ENCODE results near the gene REPS2. TPM values are rescaled to one million over a fixed set of nuclear protein-coding genes. Genes with fewer than 3 reads are reported as not detected.

REPS2 gene
- total and polyA plus RNA-seq, 2 experiments from 2014 or later: 1.2 to 4.4 TPM

GRCh38 chrX:17020356-17020755 lies 73.9 kb downstream of the REPS2 start:
- Mint-ChIP-seq H3K27me3 (ENCODE audit: insufficient read depth, low read depth, poor library complexity) (no peaks in the 10 kb centered on the region), H3K4me1 (peaks cover 3% of the 10 kb centered on the region; the same call in 1 of the 3 replicates), H3K27ac (no peak overlapping the region), H3K4me3 (no peak overlapping the region), H3K9me3 (no peaks in the 10 kb centered on the region), H3K36me3 (ENCODE audit: low read depth) (no peaks in the 10 kb centered on the region)
- H3K36me3 ChIP-seq (ENCODE audit: insufficient read depth): no peaks in the 10 kb centered on the region
- TF ChIP-seq ZNF114 (CRISPR knock-in tag; IDR thresholded peaks at IDR 0.05): no peak
- TF ChIP-seq POLR2AphosphoS5 (IDR thresholded peaks at IDR 0.05; ENCODE audit: low read depth): no peak
- no peak for TF ChIP-seq EZH2 (IDR thresholded peaks at IDR 0.05; ENCODE audit: low read depth, unreplicated experiment)
- no peak for TF ChIP-seq REST (IDR thresholded peaks at IDR 0.05; ENCODE audit: unreplicated experiment)
- TF ChIP-seq CTCF (conservative IDR thresholded peaks at IDR 0.05; ENCODE audit: low read depth in 2 of 2): no peak
- no peak for TF ChIP-seq ZNF462 (CRISPR knock-in tag; IDR thresholded peaks at IDR 0.05)
- TF ChIP-seq EZH2phosphoT487 (IDR thresholded peaks at IDR 0.05; ENCODE audit: unreplicated experiment): no peak
- TF ChIP-seq CREB1 (CRISPR knock-in tag; IDR thresholded peaks at IDR 0.05; ENCODE audit: low read depth): no peak
- TF ChIP-seq, protein P1, sequence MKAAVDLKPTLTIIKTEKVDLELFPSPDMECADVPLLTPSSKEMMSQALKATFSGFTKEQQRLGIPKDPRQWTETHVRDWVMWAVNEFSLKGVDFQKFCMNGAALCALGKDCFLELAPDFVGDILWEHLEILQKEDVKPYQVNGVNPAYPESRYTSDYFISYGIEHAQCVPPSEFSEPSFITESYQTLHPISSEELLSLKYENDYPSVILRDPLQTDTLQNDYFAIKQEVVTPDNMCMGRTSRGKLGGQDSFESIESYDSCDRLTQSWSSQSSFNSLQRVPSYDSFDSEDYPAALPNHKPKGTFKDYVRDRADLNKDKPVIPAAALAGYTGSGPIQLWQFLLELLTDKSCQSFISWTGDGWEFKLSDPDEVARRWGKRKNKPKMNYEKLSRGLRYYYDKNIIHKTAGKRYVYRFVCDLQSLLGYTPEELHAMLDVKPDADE (IDR thresholded peaks at IDR 0.05): no peak
- TF ChIP-seq JUNB (IDR thresholded peaks at IDR 0.05; ENCODE audit: unreplicated experiment): no peak
- H3K4me1 ChIP-seq (ENCODE audit: insufficient read depth): no peaks in the 10 kb centered on the region
- H3K27me3 ChIP-seq (ENCODE audit: insufficient read depth): no peaks in the 10 kb centered on the region
- no peaks in the 10 kb centered on the region for H3K79me2 ChIP-seq (replicated peaks; ENCODE audit: insufficient read depth)
- no peaks in the 10 kb centered on the region for H4K20me1 ChIP-seq (replicated peaks; ENCODE audit: insufficient read depth)
- ATAC-seq: no peak
- no peaks in the 10 kb centered on the region for H3F3A ChIP-seq (replicated peaks; ENCODE audit: low read depth)
- no peak for DNase-seq (ENCODE audit: low spot score)
- no peak overlapping the region for H2AFZ ChIP-seq
- H3K4me2 ChIP-seq: no peak overlapping the region
- H3K27ac ChIP-seq (ENCODE audit: low read depth): no peak overlapping the region
- no peaks in the 10 kb centered on the region for H3K9me2 ChIP-seq (ENCODE audit: insufficient read depth)
- H3K4me3 ChIP-seq: no peak overlapping the region

All from GM23338 (cell line).